MM.1S (cell line): ENCODE data around the gene CBR4.
"Not testable (repeated sequence)": the region's sequence is repeated elsewhere in the genome, so short reads cannot be mapped to it uniquely, and the experiment has no call there.

Source experiments
- DNase-seq: peaks from one replicate; pipeline ENCODE4 v3.0.0-alpha.2; 2015
- H2AFZ ChIP-seq: fragments of 300-600 bp; sonication (generic); 2 replicates; pipeline ENCODE4 v1.6.0; 2016; ENCODE audit warnings: antibody characterized with exemption, low read length
- H3F3A ChIP-seq: fragments of 300-600 bp; sonication (generic); 2 replicates; pipeline ENCODE4 v1.6.1; 2016; ENCODE audit warnings: mild to moderate bottlenecking, antibody characterized with exemption, low read length, moderate library complexity, mixed read lengths; ENCODE audit not compliant: insufficient read depth
- H3K27ac ChIP-seq: fragments of 300-600 bp; sonication (generic); 2 replicates; pipeline ENCODE4 v1.5.1; 2016; ENCODE audit warnings: mild to moderate bottlenecking, low read length
- H3K27me3 ChIP-seq: fragments of 300-600 bp; sonication (generic); replicated peaks from 2 replicates; pipeline ENCODE4 v1.6.0; 2016; ENCODE audit warnings: low read length; ENCODE audit not compliant: insufficient read depth
- H3K36me3 ChIP-seq: fragments of 300-600 bp; sonication (generic); replicated peaks from 2 replicates; pipeline ENCODE4 v1.6.1; 2016; ENCODE audit warnings: mild to moderate bottlenecking, low read length, mixed read lengths; ENCODE audit not compliant: insufficient read depth
- H3K4me1 ChIP-seq: fragments of 300-600 bp; sonication (generic); 2 replicates; pipeline ENCODE4 v1.6.1; 2016; ENCODE audit warnings: low read length, mixed read lengths
- H3K4me2 ChIP-seq: fragments of 300-600 bp; sonication (generic); 2 replicates; pipeline ENCODE4 v1.6.0; 2016; ENCODE audit warnings: low read depth, low read length
- H3K4me3 ChIP-seq: fragments of 300-600 bp; sonication (generic); 2 replicates; pipeline ENCODE4 v1.5.1; 2016; ENCODE audit warnings: low read length, mixed read lengths
- H3K79me2 ChIP-seq: fragments of 300-600 bp; sonication (generic); 2 replicates; pipeline ENCODE4 v1.6.1; 2016; ENCODE audit warnings: mixed run types, low read length, mixed read lengths
- H3K9ac ChIP-seq: fragments of 300-600 bp; sonication (generic); 2 replicates; pipeline ENCODE4 v1.6.1; 2016; ENCODE audit warnings: low read length, mixed read lengths
- H3K9me2 ChIP-seq: fragments of 300-600 bp; sonication (generic); replicated peaks from 2 replicates; pipeline ENCODE4 v1.6.1; 2016; ENCODE audit warnings: mild to moderate bottlenecking, low read length, mixed read lengths; ENCODE audit not compliant: insufficient read depth
- H3K9me3 ChIP-seq: fragments of 300-600 bp; sonication (generic); replicated peaks from 2 replicates; pipeline ENCODE4 v1.6.1; 2016; ENCODE audit warnings: mild to moderate bottlenecking, low read length, mixed read lengths; ENCODE audit not compliant: insufficient read depth
- H4K20me1 ChIP-seq: fragments of 300-600 bp; sonication (generic); 2 replicates; pipeline ENCODE4 v1.6.1; 2016; ENCODE audit warnings: mild to moderate bottlenecking, low read length, moderate library complexity, mixed read lengths; ENCODE audit not compliant: insufficient read depth
- EZH2 ChIP-seq: fragments of 300-600 bp; sonication (generic); optimal IDR thresholded peaks from 2 replicates; pipeline ENCODE3; 2017; ENCODE audit warnings: low read depth, mild to moderate bottlenecking, antibody characterized with exemption, low read length, mixed read lengths
- EZH2phosphoT487 ChIP-seq: fragments of 300-600 bp; sonication (generic); IDR thresholded peaks from 2 replicates; pipeline ENCODE4 v1.6.1; 2018; ENCODE audit warnings: antibody characterized with exemption, low read length
- TF ChIP-seq, protein P1 (sequence below): fragments of 300-600 bp; sonication (generic); IDR thresholded peaks from 2 replicates; pipeline ENCODE4 v1.5.1; 2016; ENCODE audit warnings: antibody characterized with exemption, low read length, mixed read lengths

CBR4 gene

DNA sequence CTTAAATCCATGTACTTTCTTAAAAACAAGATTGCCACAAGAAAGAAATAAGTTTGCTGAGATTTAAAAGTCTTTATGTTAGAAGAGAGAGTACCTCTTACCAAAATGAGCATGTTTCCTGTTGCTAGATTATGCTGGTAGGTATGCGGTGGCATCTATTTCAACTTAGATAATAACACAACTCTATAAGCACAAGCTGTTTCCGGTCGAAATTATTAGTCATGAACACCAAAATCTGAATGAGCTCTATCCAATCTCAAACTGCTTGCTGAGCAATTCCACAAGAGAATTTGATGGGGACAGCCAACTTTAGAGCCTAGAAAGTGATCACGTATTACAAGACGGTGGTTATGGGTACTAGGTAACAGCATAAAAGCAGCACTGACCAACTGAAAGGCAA lies 49.3 kb downstream of the CBR4 start:
- Histone ChIP-seq H3K4me2 (no peak overlapping the region), H4K20me1 (no peaks in the 10 kb centered on the region), H3K9me3 (no peaks in the 10 kb centered on the region), H3K79me2 (no peaks in the 10 kb centered on the region), H3K9me2 (no peaks in the 10 kb centered on the region), H3K27ac (no peak overlapping the region), H3F3A (no peaks in the 10 kb centered on the region), H3K4me1 (no peaks in the 10 kb centered on the region), H3K4me3 (no peak overlapping the region), H2AFZ (no peak overlapping the region), H3K36me3 (no peaks in the 10 kb centered on the region), H3K9ac (no peak overlapping the region), H3K27me3 (no peaks in the 10 kb centered on the region)
- TF ChIP-seq EZH2 (no peak), EZH2phosphoT487 (no peak)
- TF ChIP-seq, protein P1, sequence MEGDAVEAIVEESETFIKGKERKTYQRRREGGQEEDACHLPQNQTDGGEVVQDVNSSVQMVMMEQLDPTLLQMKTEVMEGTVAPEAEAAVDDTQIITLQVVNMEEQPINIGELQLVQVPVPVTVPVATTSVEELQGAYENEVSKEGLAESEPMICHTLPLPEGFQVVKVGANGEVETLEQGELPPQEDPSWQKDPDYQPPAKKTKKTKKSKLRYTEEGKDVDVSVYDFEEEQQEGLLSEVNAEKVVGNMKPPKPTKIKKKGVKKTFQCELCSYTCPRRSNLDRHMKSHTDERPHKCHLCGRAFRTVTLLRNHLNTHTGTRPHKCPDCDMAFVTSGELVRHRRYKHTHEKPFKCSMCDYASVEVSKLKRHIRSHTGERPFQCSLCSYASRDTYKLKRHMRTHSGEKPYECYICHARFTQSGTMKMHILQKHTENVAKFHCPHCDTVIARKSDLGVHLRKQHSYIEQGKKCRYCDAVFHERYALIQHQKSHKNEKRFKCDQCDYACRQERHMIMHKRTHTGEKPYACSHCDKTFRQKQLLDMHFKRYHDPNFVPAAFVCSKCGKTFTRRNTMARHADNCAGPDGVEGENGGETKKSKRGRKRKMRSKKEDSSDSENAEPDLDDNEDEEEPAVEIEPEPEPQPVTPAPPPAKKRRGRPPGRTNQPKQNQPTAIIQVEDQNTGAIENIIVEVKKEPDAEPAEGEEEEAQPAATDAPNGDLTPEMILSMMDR, result no peak
- no peak for DNase-seq

DNA sequence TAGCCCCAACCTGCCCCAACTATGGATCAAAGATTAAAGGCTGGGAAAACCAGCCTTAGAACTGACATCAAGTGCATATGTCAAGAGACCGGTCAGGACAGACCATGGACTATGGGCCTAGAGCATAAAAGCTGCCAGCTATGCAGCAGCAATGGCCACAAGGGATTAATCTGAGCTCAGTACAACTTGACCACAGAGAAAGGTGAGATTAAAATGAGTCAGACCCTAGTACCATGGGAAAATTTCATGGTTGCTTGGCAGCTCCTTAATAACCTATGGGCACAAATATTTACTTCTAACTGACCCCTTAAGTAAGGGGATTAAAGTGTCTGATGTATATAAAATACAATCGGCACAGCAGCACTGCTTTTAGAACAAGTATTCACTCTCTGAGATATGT lies 54.4 kb downstream of the CBR4 start:
- DNase-seq, result no peak
- H3K4me2 ChIP-seq, result no peak overlapping the region
- TF ChIP-seq EZH2phosphoT487 (no peak), EZH2 (no peak)
- TF ChIP-seq, protein P1, result no peak
- no peaks in the 10 kb centered on the region for H3K9me3 ChIP-seq
- no peaks in the 10 kb centered on the region for H3K27me3 ChIP-seq
- H3K9ac ChIP-seq, result no peak overlapping the region
- H2AFZ ChIP-seq, result no peak overlapping the region
- no peak overlapping the region for H3K4me3 ChIP-seq
- H3K27ac ChIP-seq, result no peak overlapping the region
- no peaks in the 10 kb centered on the region for H3F3A ChIP-seq
- no peaks in the 10 kb centered on the region for H3K36me3 ChIP-seq
- no peaks in the 10 kb centered on the region for H3K79me2 ChIP-seq
- no peaks in the 10 kb centered on the region for H3K4me1 ChIP-seq
- no peaks in the 10 kb centered on the region for H4K20me1 ChIP-seq
- no peaks in the 10 kb centered on the region for H3K9me2 ChIP-seq

DNA sequence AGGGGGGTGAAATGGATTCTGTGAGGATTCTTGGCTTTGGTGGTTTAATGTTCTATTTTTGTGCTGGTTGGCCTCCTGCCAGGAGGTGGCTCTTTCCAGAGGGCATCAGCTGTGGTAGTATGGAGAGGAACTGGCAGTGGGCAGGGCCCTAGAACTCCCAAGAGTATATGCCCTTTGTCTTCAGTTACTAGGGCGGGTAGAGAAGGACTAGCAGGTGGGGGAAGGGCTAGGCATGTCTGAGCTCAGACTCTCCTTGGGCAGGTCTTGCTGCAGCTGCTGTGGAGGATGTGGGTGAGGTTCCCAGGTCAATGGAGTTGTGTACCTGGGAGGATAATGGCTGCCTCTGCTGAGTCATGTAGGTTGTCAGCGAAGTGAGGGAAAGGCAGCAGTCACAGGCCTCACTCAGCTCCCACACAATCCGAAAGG lies 57.2 kb downstream of the CBR4 start:
- H3K79me2 ChIP-seq, DNase-seq, H3K27ac ChIP-seq, H2AFZ ChIP-seq, H4K20me1 ChIP-seq, H3K9me3 ChIP-seq, H3K4me3 ChIP-seq, H3K4me2 ChIP-seq, H3K27me3 ChIP-seq, H3K9ac ChIP-seq, H3K36me3 ChIP-seq, H3K4me1 ChIP-seq, H3K9me2 ChIP-seq, H3F3A ChIP-seq: not testable (repeated sequence)

DNA sequence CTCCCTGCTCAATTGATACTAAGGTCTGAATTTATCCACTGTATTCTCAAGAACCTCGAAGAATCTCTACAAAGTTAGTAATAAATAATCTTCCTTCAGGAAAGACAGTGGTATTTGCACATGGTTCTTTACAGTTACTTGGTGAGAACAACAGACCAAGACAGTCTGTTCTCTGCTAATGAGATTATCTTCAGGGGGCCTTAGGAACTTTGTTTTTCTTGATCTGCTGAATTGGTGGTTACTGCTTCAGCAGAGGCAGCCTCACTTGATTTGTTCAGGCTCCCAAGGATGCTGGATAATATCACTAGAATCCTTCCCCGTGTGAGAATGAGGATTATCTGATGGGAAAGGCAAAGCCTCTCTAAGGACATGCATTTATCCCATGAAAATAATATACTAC lies 64.8 kb downstream of the CBR4 start:
- Histone ChIP-seq H3K36me3 (no peaks in the 10 kb centered on the region), H3K4me2 (no peak overlapping the region), H3K9me3 (no peaks in the 10 kb centered on the region), H2AFZ (no peak overlapping the region), H3K4me1 (no peaks in the 10 kb centered on the region), H3F3A (no peaks in the 10 kb centered on the region), H3K27me3 (no peaks in the 10 kb centered on the region), H3K9me2 (no peaks in the 10 kb centered on the region), H3K9ac (no peak overlapping the region), H3K27ac (no peak overlapping the region), H4K20me1 (no peaks in the 10 kb centered on the region), H3K79me2 (no peaks in the 10 kb centered on the region), H3K4me3 (no peak overlapping the region)
- no peak for DNase-seq
- TF ChIP-seq, protein P1, result no peak
- TF ChIP-seq EZH2, result no peak
- no peak for TF ChIP-seq EZH2phosphoT487
